T-helper 1 cell (primary cell): ENCODE data around the gene MDM2.
"Not testable (repeated sequence)": the region's sequence is repeated elsewhere in the genome, so short reads cannot be mapped to it uniquely, and the experiment has no call there.

Experiments used
- DNase-seq, 5 donors: peaks; one replicate each; pipeline ENCODE4 v3.0.0-alpha.2; 2012 to 2020

Gene MDM2

DNA sequence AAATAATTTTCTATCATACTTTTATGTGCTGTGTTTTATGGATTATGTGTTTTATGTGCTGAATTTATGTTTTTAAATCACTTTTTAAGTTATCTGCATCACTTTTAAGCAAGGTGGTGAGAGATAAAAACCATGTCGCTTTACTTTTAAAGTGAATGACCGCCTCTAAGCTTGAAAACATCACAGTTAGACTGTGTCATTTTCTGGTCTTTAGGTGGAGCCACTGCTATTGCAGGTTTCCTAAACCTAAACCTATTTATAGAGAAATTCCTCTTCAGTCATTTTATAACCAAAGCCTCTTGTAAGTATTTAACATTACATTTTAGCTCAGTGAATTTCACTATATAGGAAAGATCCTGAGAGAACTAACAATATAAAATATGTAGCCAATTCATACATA lies 21.0 kb upstream of the MDM2 start:
- no peak for DNase-seq

DNA sequence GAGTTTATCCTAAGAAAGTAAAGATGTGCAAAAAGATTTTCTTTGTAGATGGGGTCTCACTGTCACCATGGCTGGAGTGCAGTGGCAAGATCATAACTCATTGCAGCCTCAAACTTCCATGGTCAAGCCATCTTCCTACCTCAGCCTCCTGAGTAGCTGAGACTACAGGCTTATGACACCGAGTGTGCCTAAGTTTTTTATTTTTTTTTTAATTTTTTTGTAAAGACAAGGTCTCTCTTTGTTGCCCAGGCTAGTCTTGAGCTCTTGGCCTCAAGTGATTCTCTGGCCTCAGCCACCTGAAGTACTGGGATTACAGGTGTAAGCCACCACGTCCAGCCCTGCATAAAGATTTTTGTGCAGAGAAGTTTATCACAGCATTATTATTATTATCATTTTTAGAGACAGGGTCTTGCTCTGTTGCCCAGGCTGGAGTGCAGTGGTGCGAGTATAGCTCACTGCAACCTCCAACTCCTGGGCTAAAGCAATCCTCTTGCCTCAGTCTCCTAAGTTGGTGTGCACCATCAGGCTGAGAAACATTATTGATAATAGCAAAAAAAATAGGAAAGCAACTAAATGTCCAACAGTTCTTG lies 19.3 kb upstream of the MDM2 start:
- no peak for DNase-seq

DNA sequence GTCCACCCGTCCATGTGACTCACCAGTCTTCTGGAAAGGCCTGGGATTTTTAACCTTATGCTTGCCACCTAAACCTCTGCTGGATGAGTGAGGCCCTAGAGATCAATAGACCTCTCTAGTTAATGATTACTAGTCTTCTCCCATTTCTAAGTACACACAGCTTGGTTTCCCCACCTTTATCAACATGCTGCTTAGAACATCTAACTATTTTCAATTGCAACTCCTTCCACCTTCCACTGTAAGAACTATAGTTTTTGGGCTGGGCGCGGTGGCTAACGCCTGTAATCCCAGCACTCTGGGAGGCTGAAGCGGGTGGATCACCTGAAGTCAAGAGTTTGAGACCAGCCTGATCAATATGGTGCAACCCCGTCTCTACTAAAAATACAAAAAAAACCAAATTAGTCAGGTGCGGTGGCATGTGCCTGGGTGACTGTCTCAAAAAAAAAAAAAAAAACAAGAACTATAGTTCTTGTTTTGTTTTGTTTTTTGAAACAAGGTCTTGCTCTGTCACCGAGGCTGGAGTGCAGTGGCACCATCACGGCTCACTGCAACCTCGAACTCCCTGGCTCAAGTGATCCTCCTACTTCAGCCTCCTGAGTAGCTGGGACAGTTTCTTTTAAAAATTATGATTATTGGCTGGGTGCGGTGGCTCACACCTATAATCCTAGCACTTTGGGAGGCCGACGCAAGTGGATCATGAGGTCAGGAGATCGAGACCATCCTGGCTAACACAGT lies 18.7 kb upstream of the MDM2 start:
- no peak for DNase-seq

DNA sequence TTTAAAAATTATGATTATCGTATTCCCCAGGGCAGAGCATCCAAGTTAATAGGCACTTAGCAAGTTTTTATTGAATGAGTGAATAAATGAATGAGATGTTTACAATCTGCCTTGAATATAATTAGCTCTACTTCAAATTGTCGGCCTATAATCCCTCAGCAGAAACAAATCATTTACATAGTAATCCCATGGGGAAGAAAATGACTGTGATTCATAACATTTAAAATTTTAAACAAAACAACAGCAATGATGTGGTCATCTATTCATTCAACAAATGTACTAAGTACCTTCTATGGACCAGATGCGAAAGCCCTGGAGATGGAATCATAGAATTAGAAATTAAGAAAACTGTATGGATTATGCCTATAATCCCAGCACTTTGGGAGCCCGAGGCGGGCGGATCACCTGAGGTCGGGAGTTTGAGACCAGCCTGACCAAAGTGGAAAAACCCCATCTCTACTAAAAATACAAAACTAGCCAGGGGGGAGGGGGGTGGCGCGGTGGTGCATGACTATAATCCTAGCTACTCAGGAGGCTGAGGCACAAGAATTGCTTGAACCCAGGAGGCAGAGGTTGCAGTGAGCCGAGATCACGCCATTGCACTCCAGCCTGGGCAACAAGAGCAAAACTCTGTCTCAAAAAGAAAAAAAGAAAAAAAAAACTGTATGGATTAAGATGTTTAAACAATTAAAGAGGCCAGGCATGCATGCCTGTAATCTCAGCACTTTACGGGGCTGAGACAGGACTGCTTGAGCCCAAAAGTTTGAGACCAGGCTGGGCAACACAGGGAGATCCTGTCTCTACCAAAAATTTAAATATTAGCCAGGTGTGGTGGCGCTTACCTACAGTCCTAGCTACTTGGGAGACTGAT lies 17.7 kb upstream of the MDM2 start:
- no peak for DNase-seq

DNA sequence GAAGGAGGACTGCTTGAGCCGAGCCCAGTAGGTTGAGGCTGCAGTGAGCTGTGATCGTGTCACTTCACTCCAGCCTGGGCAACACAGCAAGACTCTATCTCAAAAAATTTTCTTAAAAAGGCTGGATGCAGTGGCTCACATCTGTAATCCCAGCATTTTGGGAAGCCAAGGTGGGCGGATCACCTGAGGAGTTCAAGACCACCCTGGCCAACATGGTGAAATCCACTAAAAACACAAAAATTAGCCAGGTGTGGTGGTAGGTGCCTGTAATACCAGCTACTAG lies 17.1 kb upstream of the MDM2 start:
- DNase-seq, result no peak

DNA sequence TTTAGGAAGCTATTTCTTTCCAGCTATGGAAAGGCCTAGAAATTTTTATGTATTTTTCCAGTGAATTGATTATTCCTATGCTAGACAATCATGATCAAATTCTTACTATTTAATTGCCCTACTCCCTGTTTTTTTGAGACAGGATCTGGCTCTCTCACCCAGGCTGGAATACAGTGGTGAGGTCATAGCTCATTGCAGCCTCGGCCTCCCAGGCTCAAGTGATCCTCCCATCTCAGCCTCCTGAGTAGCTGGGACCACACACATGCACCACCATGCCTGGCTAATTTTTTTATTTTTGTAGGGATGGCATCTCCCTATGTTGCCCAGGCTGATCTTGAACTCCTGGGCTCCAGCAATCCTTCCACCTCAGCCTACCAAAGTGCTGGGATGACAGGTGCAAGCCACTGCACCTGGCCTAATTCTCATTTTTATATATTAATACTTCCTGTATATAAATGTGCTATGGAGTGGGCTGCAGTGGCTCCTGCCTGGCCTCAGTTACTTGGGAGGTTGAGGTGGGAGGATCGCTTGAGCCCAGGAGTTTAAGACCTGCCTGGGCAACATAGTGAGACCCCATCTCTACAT lies 16.0 kb upstream of the MDM2 start:
- DNase-seq, result no peak

DNA sequence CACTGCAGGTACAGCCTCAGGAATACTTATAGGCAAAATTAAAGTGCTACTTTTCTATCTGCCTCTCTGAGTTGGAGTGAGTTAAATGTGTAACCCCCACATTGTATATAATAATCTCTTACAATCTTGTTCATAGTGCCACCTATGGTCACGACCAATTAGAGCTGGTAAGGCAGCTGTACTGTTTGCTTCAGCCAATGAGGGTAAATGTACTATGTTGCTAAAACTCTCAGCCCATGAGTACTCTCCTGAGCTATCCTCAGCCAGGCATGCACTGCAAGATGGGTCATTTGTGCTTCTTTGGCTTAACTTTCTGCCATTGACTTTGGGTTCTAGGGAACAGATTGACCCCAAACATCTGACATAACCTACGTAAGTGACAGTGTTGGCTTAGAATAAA lies 15.0 kb upstream of the MDM2 start:
- peak in 1 of 5 donors; percentile 58 for DNase-seq

DNA sequence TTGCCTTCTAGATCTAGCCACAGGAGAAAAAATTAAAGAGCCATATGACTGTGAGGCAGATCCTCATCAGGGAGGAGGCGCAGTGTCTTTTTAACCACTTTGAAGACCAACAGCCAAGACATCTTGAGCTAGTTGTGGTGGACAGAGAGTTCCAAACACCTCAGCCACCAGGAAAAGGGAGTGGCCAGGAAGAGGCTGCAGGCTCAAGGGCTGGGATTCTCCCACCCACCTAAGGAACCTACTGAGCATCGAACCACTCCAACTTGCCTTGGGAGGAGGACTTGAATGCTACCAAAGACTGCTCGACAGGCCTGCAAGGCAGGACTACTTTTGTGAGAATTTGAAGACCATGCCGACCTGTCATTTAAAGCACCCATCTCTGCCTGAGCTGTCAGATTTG lies 14.5 kb upstream of the MDM2 start:
- no peak for DNase-seq

DNA sequence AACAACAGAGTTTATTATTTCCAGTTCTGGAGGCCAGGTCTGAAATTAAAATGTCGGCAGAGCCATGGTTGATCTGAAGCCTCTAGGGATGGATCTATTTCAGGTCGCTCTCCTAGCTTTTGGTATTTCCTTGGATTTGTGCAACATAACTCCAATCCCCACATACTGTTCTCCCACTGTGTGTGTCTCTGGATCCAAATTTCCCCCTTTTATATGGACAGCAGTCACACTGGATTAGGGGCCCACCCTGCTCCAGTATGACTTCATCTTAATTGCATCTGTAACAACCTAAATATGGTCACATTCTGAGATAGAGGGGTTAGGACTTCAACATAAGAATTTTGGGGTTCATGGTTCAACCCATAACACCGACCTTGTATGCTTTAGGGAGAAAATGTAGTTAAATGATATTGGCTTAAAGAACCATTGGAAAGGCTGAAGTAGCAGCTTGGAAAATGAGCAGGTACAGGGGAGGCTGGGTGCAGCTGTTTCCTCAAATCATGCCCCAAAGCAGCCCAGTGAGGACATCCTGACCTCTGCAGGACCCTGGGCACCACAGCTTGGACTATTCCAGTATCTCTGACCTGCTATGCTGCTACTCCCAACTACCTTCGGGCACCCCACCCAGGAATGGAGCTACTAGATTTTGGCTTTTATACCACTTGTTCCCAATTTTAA lies 13.9 kb upstream of the MDM2 start:
- no peak for DNase-seq

DNA sequence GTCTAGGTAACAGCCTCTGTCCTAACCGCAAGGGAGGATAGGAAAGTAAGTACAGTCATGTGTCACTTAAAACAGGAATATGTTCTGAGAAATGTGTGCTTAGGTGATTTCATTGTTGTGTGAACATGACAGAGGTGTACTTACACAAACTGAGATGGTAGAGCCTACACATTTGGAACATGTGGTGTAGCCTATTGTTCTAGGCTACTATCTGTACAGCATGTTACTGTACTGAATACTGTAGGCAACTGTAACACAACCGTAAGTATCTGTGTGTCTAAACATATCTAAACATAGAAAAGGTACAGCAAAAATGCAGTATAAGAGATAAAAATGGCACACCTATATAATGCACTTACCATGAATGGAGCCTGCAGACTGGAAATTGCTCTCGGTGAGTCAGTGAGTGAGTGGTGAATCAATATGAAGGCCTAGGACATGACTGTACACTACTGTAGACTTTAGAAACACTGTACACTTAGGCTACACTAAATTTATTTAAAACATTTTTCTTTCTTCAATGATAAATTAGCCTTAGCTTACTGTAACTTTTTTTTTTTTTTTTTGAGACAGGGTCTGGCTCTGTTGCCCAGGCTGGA lies 13.2 kb upstream of the MDM2 start:
- DNase-seq, result no peak

DNA sequence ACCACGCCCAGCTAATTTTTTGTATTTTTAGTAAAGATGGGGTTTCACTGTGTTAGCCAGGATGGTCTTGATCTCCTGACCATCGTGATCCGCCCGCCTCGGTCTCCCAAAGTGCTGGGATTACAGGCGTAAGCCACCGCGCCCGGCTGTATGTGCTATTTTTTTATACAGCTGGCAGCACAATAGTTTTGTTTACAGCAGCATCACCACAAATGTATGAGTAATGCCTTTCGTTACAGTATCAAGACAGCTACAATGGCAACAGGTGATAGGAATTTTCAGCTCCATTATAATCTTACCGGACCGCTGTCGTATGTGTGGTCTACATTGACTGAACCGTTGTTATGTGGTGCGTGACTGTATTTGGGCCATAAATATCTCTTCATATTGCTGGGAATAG lies 11.6 kb upstream of the MDM2 start:
- DNase-seq, result no peak

DNA sequence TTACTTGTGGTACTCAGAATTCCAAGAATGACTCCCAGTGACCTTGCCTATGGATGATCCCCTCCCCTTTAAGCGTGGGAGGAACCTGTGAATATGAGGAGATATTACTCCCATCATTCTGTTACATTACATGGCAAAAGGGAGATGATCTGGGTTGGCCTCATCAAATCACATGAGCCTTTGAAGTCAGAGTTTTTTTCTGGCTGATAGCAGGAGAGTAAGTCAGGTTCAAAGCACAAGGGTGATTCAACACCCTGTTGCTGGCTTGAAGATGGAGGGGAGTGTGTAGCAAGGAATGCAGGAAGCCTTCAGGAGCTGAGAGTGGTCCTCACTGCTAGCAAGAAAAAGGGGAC lies 9.1 kb upstream of the MDM2 start:
- no peak for DNase-seq

DNA sequence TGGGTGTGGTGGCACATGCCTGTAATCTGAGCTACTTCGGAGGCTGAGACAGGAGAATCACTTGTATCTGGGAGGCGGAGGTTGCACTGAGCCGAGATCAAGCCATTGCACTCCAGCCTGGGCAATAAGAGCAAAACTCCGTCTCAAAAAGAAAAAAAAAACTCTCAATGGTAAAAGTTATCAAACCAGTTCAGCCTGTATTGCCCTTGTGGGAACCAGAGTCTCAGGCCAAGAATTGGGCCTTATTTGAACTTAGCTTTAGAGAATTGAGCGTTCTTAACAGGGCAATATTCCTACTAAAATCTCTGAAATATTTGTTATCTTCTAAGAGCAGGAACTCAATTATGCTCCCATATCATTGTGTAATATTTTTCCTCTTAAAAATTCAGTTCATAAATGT lies 7.7 kb upstream of the MDM2 start:
- DNase-seq, result no peak

DNA sequence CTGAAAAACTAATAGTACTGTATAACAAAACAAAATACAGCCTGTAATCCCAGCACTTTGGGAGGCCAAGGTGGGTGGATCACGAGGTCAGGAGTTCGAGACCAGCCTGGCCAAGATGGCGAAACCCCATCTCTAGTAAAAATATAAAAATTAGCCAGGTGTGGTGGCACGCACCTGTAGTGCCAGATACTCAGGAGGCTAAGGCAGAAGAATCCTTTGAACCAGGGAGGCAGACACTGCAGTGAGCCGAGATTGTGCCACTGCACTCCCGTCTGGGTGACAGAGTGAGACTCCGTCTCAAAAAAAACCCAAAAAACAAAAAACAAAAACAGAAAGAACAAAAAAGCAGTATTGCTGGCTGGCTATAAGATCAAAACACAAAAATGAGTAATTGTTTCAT lies 6.9 kb upstream of the MDM2 start:
- not testable (repeated sequence) for DNase-seq

DNA sequence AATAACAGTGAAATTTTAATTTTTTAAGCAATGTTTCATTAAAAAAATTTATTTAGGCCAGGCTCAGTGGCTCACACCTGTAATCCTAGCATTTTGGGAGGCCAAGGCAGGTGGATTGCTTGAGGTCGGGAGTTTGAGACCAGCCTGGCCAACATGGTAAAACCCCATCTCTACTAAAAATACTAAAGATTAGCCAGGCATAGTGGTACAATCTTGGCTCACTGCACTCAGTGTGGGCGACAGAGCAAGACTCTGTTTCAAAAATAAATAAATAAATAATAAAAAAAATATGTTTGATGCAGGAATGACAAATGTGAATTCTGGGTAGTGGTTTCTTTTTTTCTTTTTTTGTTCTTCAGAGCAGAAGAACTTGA lies 5.6 kb upstream of the MDM2 start:
- DNase-seq, result not testable (repeated sequence)

DNA sequence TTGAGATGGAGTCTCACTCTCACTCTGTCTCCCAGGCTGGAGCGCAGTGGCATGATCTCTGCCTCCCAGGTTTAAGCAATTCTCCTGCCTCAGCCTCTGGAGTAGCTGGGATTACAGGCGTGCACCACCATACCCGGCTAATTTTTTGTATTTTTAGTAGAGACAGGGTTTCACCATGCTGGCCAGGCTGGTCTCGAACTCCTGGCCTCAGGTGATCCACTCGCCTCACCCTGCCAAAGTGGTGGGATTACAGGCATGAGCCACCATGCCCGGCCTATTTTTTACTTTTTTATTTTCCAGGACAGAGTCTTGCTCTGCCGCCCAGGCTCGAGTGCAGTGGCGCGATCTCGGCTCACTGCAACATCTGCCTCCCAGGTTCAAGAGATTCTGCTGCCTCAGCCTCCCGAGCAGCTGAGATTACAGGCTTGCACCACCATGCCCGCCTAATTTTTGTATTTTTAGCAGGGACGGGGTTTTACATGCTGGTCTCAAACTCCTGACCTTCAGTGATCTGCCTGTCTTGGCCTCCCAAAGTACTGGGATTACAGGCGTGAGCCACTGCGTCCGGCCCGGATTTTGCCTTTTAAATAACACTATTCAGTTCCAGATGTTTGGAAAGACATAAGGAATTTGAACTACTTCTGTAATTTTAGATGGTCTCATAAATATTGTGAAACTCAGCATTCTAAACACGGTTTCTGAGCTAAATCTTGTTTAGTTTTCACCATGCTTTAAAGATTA lies 4.9 kb upstream of the MDM2 start:
- not testable (repeated sequence) for DNase-seq

DNA sequence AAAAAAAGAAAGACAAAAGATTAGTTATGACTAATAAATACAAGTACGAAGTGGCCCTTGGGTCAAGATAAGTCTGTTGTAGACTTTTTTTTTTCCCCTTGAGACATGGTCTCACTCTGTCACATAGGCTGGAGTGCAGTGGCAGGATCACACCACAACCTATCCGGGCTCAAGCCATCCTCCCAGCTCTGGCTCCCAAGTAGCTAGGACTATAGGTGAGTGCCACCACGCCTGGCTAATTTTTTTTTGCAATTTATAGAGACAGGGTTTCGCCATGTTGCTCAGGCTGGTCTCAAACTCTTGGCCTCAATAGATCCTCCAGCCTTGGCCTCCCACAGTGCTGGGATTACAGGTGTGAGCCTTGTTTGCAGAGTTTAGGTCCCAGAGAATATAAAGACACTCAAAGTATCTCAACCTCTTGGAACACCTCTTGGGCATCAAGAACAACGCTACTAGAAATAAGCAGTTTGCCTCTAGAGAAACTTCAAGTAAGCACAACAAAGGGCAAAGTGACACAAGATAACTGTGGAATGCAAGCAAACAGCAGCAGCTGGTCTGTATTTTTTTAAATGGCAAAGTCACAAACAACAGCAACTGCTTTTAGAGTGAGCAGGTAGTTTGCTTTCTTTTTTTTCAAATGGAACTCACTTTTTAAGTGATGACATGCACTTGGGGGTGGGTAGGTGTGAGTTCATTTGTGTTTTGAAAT lies 3.9 kb upstream of the MDM2 start:
- DNase-seq, result no peak

DNA sequence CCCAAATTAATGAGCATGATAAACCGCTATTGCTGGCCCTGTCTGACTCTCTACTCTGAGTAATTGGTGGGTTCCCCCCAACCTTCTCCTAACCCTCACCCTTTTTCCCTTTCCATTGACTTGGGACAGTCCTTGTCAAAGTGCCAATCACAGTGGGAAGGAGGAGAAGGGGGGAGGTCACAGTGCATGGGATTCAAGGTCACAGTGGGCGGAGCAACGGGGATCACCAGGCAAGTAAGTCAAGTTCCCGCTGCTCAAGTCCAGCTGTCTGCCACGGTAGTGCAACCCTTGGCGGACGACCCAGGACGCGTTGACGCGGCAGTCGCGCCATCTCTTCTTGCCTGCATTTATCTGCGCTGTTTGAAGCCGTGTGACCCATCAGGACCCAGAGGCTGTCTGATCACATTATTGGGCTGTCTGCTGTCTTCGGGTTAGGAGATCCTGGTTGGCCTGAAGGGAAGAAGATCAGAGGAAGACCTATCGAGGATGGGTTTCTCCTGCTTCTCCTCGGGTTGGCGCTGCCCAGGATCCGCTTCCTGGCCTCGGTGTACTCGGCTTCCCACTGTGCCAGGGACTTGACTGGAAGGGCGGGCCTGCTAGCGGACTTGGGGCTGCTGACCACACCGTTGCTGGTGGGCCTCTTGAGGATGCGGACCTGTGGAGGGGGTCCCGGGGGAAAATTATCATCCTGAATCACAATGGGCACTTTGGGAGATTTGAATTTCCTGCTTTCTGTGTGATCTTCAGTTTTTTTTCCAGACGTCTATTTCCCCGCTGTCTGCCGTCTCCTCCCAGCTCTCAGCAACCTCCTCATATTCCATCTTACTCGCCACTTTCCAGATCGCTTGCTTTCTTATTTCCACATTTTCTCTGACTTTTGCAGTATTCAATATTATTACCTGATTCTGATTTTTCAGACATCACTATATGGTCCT lies 3.1 kb upstream of the MDM2 start:
- no peak for DNase-seq

DNA sequence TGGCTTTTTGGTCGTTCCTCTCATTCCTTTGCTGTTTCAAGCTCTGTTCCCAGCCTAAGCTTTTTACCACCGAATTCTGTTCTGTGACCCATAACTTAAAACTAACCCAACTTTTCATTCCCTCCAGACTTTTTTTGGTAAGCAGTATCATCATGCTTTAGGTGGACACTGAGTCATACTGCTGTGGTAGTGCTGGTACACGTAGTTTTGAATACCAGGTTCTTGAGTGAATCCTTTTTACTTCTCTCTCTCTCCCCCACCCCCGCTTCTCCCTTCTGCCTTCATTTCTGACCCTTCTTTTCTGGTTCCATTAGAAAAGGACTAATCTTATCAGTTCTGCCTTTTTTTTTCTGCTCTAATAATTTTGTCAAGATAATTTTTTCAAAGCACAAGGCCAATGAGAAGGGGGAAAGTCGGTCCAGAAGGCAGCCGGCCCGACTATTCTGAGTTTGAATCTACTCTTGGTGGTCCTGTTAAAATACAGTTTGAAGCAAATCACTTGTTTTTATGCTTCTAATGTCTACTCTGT lies 2.3 kb upstream of the MDM2 start:
- no peak for DNase-seq
